GM23248 (cell line): ENCODE measurements around the gene NOTCH2.
"Not testable (repeated sequence)": the region's sequence is repeated elsewhere in the genome, so short reads cannot be mapped to it uniquely, and the experiment has no call there.

ENCODE experiments used
- EZH2 ChIP-seq: fragments of 200-600 bp; sonication (generic); IDR thresholded peaks from 2 replicates; pipeline ENCODE4 v1.6.1; 2018; ENCODE audit warnings: antibody characterized with exemption, mild to moderate bottlenecking; ENCODE audit not compliant: insufficient read depth, poor library complexity, severe bottlenecking
- EZH2phosphoT487 ChIP-seq: fragments of 200-600 bp; sonication (generic); IDR thresholded peaks from 2 replicates; pipeline ENCODE4 v1.6.1; 2018; ENCODE audit warnings: antibody characterized with exemption, moderate library complexity, mild to moderate bottlenecking, low read depth; ENCODE audit not compliant: insufficient read depth

DNA sequence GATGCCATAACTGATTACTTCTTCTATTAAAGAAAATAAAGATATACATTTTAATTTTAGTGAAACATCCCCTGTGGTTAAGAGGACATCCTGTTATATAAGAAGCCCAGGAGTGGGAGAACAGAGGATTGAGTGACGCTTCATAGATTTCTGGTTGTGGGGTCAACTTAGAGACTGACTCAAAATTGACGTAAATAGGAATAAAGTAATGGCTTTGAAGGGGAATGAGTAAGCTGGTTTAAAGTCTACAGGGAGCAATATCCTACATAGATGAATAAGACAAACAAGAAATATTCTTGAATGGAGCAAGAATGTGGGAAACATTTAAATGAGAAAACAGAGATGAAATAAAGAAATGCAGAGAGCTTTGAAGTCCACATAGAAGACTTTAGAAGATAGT is 46.6 kb upstream of the NOTCH2 start:
- not testable (repeated sequence) for TF ChIP-seq EZH2, EZH2phosphoT487
